SK-N-SH treated with all-trans-retinoic acid at 6 μM for 48 hours (cell line): ENCODE data around the gene ABHD2.
A peak's percentile ranks its signal among the peaks of the same experiment; 100 is the strongest.

Experiments
- ATAC-seq: fragments of 200-7000 bp; cut with Tn5 transposase; 3 replicates; pipeline ENCODE4 v1.9.1; 2020; ENCODE audit warnings: mild to moderate bottlenecking, moderate library complexity
- ARNTL ChIP-seq: fragments of 450-650 bp; formaldehyde crosslinking; IDR thresholded peaks from 2 replicates; pipeline ENCODE4 v1.5.0; 2020; ENCODE audit warnings: low read depth, mild to moderate bottlenecking, moderate library complexity, borderline replicate concordance
- BACH2 ChIP-seq: fragments of 250-450 bp; sonication (Bioruptor Pico); IDR thresholded peaks from 2 replicates; pipeline ENCODE4 v1.9.0; 2021; ENCODE audit warnings: mild to moderate bottlenecking, borderline replicate concordance
- CREB5 ChIP-seq: fragments of 250-450 bp; sonication (Bioruptor Pico); IDR thresholded peaks from 2 replicates; pipeline ENCODE4 v1.5.1; 2020; ENCODE audit warnings: low read depth, mild to moderate bottlenecking, moderate library complexity
- CSDC2 ChIP-seq: fragments of 250-450 bp; sonication (Bioruptor Pico); IDR thresholded peaks from 2 replicates; pipeline ENCODE4 v1.5.0; 2020; ENCODE audit warnings: mild to moderate bottlenecking, moderate library complexity
- ESRRG ChIP-seq: fragments of 250-450 bp; sonication (Bioruptor Pico); IDR thresholded peaks from 2 replicates; pipeline ENCODE4 v1.6.1; 2021; ENCODE audit warnings: mild to moderate bottlenecking
- GLIS3 ChIP-seq: fragments of 250-450 bp; sonication (Bioruptor Pico); IDR thresholded peaks from 2 replicates; pipeline ENCODE4 v1.5.0; 2020; ENCODE audit warnings: mild to moderate bottlenecking, moderate library complexity
- ISL1 ChIP-seq: fragments of 250-450 bp; sonication (Bioruptor Pico); IDR thresholded peaks from 2 replicates; pipeline ENCODE4 v2.1.2; 2022; ENCODE audit warnings: mild to moderate bottlenecking, moderate library complexity
- OSR1 ChIP-seq: fragments of 250-450 bp; sonication (Bioruptor Pico); IDR thresholded peaks from 2 replicates; pipeline ENCODE4 v1.8.0; 2022; ENCODE audit warnings: moderate library complexity, mild to moderate bottlenecking, inconsistent platforms
- PATZ1 ChIP-seq: fragments of 250-450 bp; sonication (Bioruptor Pico); IDR thresholded peaks from 2 replicates; pipeline ENCODE4 v1.8.0; 2020; ENCODE audit warnings: mild to moderate bottlenecking, moderate library complexity, borderline replicate concordance
- POU6F1 ChIP-seq: fragments of 250-450 bp; sonication (Bioruptor Pico); IDR thresholded peaks from 2 replicates; pipeline ENCODE4 v1.8.0; 2021; ENCODE audit warnings: low read depth, mild to moderate bottlenecking, moderate library complexity, borderline replicate concordance
- RARB ChIP-seq: fragments of 250-450 bp; sonication (Bioruptor Pico); IDR thresholded peaks from 2 replicates; pipeline ENCODE4 v1.8.0; 2021; ENCODE audit warnings: mild to moderate bottlenecking, moderate library complexity
- SNAI2 ChIP-seq: fragments of 250-450 bp; sonication (Bioruptor Pico); IDR thresholded peaks from 2 replicates; pipeline ENCODE4 v1.5.0; 2020; ENCODE audit warnings: mild to moderate bottlenecking, moderate library complexity
- TCF4 ChIP-seq: fragments of 250-450 bp; sonication (Bioruptor Pico); IDR thresholded peaks from 2 replicates; pipeline ENCODE4 v1.8.0; 2021; ENCODE audit warnings: mild to moderate bottlenecking, moderate library complexity, borderline replicate concordance
- TOX ChIP-seq: fragments of 250-450 bp; sonication (Bioruptor Pico); IDR thresholded peaks from 2 replicates; pipeline ENCODE4 v1.8.0; 2021; ENCODE audit warnings: mild to moderate bottlenecking, moderate library complexity, borderline replicate concordance
- ZC3H10 ChIP-seq: fragments of 250-450 bp; sonication (Bioruptor Pico); IDR thresholded peaks from 2 replicates; pipeline ENCODE4 v1.5.1; 2021; ENCODE audit warnings: mild to moderate bottlenecking, moderate library complexity
- ZFP3 ChIP-seq: fragments of 250-450 bp; sonication (Bioruptor Pico); IDR thresholded peaks from 2 replicates; pipeline ENCODE4 v1.5.0; 2020; ENCODE audit warnings: mild to moderate bottlenecking, moderate library complexity
- ZFP30 ChIP-seq: fragments of 450-650 bp; formaldehyde crosslinking; IDR thresholded peaks from 2 replicates; pipeline ENCODE4 v1.5.0; 2022; ENCODE audit warnings: mild to moderate bottlenecking, moderate library complexity
- ZNF565 ChIP-seq: fragments of 450-650 bp; formaldehyde crosslinking; conservative IDR thresholded peaks from 2 replicates; pipeline ENCODE4 v1.5.0; 2020; ENCODE audit warnings: low read depth, mild to moderate bottlenecking, moderate library complexity
- ZNF70 ChIP-seq: fragments of 450-650 bp; formaldehyde crosslinking; IDR thresholded peaks from 2 replicates; pipeline ENCODE4 v1.5.0; 2020; ENCODE audit warnings: mild to moderate bottlenecking, moderate library complexity
- ZNF8 ChIP-seq: fragments of 450-650 bp; formaldehyde crosslinking; IDR thresholded peaks from 2 replicates; pipeline ENCODE4 v1.5.0; 2020; ENCODE audit warnings: mild to moderate bottlenecking, moderate library complexity
- TF ChIP-seq, protein P1 (sequence below): fragments of 250-450 bp; sonication (Bioruptor Pico); IDR thresholded peaks from 2 replicates; pipeline ENCODE4 v1.5.0; 2020; ENCODE audit warnings: mild to moderate bottlenecking, moderate library complexity
- TF ChIP-seq, protein P2 (sequence below): fragments of 250-450 bp; sonication (Bioruptor Pico); IDR thresholded peaks from 2 replicates; pipeline ENCODE4 v1.5.1; 2021; ENCODE audit warnings: mild to moderate bottlenecking, moderate library complexity

The ABHD2 gene

GRCh38 chr15:89099968-89100367 lies 11.7 kb downstream of the ABHD2 start (continued):
- no peak for TF ChIP-seq CREB5 (CRISPR knock-in tag)
- TF ChIP-seq CSDC2 (CRISPR knock-in tag) = no peak
- TF ChIP-seq ZNF8 (CRISPR knock-in tag) = no peak

- ATAC-seq = peak; percentile 89
- no peak for TF ChIP-seq POU6F1 (CRISPR knock-in tag)
- no peak for TF ChIP-seq BACH2
- TF ChIP-seq SNAI2 (CRISPR knock-in tag) = no peak
- TF ChIP-seq ZFP30 (CRISPR knock-in tag) = no peak
- TF ChIP-seq OSR1 (CRISPR knock-in tag) = no peak
- TF ChIP-seq ZNF70 (CRISPR knock-in tag) = no peak
- TF ChIP-seq, protein P1, sequence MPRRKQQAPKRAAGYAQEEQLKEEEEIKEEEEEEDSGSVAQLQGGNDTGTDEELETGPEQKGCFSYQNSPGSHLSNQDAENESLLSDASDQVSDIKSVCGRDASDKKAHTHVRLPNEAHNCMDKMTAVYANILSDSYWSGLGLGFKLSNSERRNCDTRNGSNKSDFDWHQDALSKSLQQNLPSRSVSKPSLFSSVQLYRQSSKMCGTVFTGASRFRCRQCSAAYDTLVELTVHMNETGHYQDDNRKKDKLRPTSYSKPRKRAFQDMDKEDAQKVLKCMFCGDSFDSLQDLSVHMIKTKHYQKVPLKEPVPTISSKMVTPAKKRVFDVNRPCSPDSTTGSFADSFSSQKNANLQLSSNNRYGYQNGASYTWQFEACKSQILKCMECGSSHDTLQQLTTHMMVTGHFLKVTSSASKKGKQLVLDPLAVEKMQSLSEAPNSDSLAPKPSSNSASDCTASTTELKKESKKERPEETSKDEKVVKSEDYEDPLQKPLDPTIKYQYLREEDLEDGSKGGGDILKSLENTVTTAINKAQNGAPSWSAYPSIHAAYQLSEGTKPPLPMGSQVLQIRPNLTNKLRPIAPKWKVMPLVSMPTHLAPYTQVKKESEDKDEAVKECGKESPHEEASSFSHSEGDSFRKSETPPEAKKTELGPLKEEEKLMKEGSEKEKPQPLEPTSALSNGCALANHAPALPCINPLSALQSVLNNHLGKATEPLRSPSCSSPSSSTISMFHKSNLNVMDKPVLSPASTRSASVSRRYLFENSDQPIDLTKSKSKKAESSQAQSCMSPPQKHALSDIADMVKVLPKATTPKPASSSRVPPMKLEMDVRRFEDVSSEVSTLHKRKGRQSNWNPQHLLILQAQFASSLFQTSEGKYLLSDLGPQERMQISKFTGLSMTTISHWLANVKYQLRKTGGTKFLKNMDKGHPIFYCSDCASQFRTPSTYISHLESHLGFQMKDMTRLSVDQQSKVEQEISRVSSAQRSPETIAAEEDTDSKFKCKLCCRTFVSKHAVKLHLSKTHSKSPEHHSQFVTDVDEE (CRISPR knock-in tag) = 0 out of 2 replicates have a peak, but pooled peaks have one; percentile 15
- TF ChIP-seq, protein P2, sequence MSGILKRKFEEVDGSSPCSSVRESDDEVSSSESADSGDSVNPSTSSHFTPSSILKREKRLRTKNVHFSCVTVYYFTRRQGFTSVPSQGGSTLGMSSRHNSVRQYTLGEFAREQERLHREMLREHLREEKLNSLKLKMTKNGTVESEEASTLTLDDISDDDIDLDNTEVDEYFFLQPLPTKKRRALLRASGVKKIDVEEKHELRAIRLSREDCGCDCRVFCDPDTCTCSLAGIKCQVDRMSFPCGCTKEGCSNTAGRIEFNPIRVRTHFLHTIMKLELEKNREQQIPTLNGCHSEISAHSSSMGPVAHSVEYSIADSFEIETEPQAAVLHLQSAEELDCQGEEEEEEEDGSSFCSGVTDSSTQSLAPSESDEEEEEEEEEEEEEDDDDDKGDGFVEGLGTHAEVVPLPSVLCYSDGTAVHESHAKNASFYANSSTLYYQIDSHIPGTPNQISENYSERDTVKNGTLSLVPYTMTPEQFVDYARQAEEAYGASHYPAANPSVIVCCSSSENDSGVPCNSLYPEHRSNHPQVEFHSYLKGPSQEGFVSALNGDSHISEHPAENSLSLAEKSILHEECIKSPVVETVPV = no peak
- peak; percentile 66 for TF ChIP-seq ZFP3 (CRISPR knock-in tag)
- 0 out of 2 replicates have a peak, but pooled peaks have one; percentile 28 for TF ChIP-seq GLIS3
- TF ChIP-seq ARNTL (CRISPR knock-in tag) = no peak
- TF ChIP-seq CSDC2 (CRISPR knock-in tag) = no peak
- TF ChIP-seq RARB (CRISPR knock-in tag) = no peak; the same call in 1 of the 2 replicates
- no peak for TF ChIP-seq TCF4 (CRISPR knock-in tag)
- no peak for TF ChIP-seq ZNF565
- TF ChIP-seq ESRRG (CRISPR knock-in tag) = no peak
- 0 out of 2 replicates have a peak, but pooled peaks have one; percentile 48 for TF ChIP-seq TOX (CRISPR knock-in tag)
- no peak for TF ChIP-seq CREB5 (CRISPR knock-in tag)
- no peak for TF ChIP-seq ZNF8 (CRISPR knock-in tag)
- TF ChIP-seq ZC3H10 (CRISPR knock-in tag) = no peak
- no peak for TF ChIP-seq PATZ1 (CRISPR knock-in tag)
- peak; percentile 59; the same call in 1 of the 2 replicates for TF ChIP-seq ISL1 (CRISPR knock-in tag)
Observed at GRCh38 chr15:89101302-89102193, 13.3 kb downstream of the ABHD2 start.
